Fibroblast of the aortic adventitia (primary cell): ENCODE data around the gene ADARB2. TPM values are rescaled to one million over a fixed set of nuclear protein-coding genes. Genes with fewer than 3 reads are reported as not detected.
"Not testable (repeated sequence)": the region's sequence is repeated elsewhere in the genome, so short reads cannot be mapped to it uniquely, and the experiment has no call there.

Source experiments
- DNase-seq: peaks from one replicate; pipeline ENCODE4 v3.0.0-alpha.2; 2010; ENCODE audit warnings: low read depth
- H3K4me3 ChIP-seq: 2 replicates; pipeline ENCODE4 v1.5.1; 2011; ENCODE audit warnings: low read depth, mild to moderate bottlenecking, control low read depth, low read length, moderate library complexity
- total RNA-seq: library from RNA; depleted of rRNA; stranded (reverse); fragments of >200 nt; gene quantifications from 2 replicates; pipeline ENCODE4 v1.2.3, GENCODE V29; 2012; ENCODE audit warnings: low replicate concordance
- TF ChIP-seq, protein P1 (sequence below): IDR thresholded peaks from 2 replicates; pipeline ENCODE4 v1.5.1; 2011; ENCODE audit warnings: mild to moderate bottlenecking, low read length, control low read depth, inconsistent platforms; ENCODE audit not compliant: insufficient read depth

ADARB2 gene
- total RNA-seq, 1 donor = not detected

DNA sequence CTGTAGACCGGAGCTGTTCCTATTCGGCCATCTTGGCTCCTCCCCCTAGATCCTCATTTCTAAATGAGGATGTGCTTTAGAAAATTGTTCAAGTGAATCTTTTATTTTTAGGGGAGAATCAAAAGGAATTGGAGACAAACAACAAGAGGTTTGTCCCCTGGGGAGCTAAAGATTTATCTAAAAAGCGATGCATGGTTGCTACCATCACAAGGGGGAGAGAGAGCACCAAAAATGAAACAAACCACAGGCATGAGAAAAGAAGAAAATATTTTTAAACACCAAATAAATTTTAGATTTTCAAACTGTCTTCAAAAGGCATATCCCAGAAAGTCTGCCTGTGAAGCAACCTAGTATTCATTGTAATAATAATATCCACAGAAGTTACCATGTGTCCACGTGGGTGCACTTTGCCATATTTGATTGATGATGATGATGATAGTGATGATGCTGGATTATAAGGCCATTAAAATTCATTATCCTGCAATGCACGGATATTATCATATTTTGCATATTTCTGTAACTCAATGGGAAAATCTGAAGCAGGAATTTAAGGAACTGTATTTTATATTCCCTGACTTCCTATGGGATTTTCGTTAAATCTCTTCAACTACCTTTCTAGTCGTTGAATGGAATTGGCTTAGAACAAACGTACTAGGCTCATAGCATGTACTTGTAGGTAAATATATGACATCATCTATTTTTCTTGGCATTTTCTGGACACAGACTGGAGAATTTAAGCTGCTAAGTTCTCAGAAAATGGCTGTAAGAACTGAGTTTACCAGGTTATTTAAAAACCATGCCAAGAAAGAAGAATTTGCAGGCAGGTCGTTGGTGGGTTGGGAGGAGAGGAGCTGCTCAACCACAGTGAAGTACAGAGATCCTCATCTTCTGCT is 509.6 kb downstream of the ADARB2 start:
- TF ChIP-seq, protein P1, sequence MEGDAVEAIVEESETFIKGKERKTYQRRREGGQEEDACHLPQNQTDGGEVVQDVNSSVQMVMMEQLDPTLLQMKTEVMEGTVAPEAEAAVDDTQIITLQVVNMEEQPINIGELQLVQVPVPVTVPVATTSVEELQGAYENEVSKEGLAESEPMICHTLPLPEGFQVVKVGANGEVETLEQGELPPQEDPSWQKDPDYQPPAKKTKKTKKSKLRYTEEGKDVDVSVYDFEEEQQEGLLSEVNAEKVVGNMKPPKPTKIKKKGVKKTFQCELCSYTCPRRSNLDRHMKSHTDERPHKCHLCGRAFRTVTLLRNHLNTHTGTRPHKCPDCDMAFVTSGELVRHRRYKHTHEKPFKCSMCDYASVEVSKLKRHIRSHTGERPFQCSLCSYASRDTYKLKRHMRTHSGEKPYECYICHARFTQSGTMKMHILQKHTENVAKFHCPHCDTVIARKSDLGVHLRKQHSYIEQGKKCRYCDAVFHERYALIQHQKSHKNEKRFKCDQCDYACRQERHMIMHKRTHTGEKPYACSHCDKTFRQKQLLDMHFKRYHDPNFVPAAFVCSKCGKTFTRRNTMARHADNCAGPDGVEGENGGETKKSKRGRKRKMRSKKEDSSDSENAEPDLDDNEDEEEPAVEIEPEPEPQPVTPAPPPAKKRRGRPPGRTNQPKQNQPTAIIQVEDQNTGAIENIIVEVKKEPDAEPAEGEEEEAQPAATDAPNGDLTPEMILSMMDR = no peak
- no peak overlapping the region for H3K4me3 ChIP-seq
- no peak for DNase-seq

DNA sequence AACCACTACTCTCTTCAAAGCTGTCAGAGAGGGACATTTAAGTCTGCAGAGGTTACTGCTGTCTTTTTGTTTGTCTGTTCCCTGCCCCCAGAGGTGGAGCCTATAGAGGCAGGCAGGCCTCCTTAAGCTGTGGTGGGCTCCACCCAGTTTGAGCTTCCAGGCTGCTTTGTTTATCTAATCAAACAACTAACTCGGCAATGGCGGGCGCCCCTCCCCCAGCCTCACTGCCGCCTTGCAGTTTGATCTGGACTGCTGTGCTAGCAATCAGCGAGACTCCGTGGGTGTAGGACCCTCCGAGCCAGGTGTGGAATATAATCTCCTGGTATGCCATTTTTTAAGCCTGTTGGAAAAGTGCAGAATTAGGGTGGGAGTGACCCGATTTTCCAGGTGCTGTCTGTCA is 510.4 kb downstream of the ADARB2 start:
- H3K4me3 ChIP-seq, DNase-seq: not testable (repeated sequence)

DNA sequence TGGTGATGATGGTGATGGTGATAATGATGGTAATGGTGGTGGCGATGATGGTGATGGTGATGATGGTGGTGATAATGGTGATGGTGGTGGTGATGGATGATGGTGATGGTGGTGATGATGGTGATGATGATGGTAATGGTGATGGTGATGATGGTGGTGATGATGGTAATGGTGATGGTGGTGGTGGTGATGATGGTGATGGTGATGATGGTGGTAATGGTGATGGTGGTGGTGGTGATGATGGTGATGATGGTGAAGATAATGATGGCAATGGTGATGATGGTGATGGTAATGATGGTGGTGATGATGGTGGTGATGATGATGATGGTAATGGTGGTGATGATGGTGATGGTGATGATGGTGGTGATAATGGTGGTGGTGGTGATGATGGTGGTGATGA is 517.5 kb downstream of the ADARB2 start:
- not testable (repeated sequence) for H3K4me3 ChIP-seq, DNase-seq

DNA sequence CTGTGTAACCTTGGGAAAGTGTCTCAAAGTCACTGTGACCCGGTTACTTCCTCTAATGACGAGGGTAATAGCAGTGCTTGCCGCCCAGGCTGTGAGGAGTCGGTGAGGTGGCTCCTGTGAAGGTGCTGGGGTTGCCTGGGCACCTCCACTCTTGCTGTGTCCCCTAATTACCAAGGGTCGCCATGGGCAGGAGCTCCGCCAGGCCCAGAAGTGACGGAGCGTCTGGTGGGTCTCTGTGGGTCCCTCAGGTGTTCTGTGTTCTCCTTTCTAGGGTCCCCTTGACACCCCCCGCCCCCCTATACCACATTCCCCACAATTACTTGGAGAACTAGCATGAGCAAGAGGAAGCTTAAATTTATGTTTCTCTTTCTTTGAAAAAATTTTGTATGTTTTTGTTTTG is 519.7 kb downstream of the ADARB2 start:
- H3K4me3 ChIP-seq = no peak overlapping the region
- TF ChIP-seq, protein P1 = no peak
- DNase-seq = no peak

DNA sequence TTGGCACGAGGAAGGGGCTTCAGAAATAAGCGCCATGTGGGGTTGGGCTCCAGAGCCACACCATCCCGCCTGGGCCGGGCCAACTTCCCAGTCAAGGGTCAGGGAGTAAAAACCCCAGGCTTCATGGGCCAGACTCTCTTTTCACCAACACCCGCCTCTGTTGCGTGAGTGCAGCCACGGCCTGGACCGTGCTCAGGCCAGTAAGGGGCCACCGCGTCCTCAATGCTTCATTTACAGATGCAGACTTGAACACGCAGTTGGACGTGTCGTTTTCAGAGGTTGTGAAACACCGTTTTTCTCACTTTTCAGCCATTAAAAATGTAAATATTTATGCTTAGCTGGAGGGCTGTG is 520.1 kb downstream of the ADARB2 start:
- H3K4me3 ChIP-seq = no peak overlapping the region
- no peak for DNase-seq
- TF ChIP-seq, protein P1 = no peak

DNA sequence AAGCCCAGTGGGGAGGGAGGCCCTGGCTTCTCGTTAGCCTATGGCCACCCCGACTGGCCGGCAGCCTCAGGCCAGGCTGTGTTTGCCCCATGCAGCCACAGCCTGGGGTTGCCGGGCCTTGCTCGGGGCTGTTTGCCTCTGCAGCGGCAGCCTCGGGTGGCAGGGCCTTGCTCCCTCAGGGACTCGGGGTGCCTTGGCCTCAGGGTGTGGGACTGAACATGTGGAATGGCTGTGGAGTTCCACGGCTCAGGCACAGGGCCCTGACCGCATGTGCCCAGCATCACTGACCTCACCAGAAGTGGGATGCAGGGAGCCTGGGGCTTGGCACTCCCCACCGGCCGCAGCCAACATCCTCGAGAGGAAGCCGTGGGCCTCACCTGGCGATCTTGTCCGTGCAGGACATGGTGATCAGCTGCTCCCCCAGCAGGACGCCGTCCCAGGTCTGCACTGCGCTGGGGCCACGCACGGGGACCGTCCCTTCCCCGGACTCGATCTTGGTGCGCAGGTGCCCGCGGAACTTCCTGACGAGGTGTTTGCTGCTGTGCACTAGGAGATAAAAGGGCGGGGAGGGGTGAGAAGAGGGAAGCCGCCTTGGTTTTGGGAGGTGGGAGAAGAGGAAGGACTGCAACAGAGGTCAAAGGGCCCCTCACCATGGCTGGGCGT is 520.6 kb downstream of the ADARB2 start:
- DNase-seq = no peak
- TF ChIP-seq, protein P1 = no peak
- no peak overlapping the region for H3K4me3 ChIP-seq

DNA sequence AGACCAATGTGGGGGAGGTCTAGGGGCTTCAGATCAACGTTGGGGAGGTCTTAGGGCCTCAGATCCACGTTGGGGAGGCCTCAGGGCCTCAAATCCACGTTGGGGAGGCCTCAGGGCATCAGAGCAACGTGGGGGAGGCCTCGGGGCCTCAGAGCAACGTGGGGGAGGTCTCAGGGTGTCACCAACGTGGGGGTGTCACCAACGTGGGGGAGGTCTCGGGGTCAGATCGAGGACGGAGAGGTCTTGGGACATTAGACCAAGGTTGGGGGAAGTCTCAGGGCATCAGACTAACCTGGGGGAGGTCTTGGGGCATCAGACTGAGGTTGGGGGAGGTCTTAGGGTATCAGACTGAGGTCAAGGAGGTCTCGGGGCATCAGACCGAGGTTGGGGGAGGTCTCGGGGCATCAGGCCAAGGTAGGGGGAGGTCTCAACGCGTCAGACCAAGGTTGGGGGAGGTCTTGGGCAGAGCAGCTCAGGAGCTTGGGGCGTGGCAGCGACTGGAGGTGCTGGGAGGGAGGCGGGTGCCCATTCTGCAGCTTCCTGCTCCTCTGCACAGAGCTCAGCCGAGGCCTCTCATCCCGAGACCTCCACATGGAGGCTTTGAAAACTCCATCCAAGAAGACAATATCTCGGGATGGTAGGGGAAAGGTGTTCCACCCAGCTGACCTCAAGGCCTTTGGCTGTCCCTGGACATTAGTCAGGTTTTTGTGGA is 521.3 kb downstream of the ADARB2 start:
- no peak for DNase-seq
- TF ChIP-seq, protein P1 = no peak
- no peak overlapping the region for H3K4me3 ChIP-seq
